HFFc6 (cell line): ENCODE data around the gene FHIT. TPM values are rescaled to one million over a fixed set of nuclear protein-coding genes. Genes with fewer than 3 reads are reported as not detected.

Experiments
- DNase-seq: peaks from one replicate; pipeline ENCODE4 v3.0.0-alpha.2; 2018
- H3K27ac Mint-ChIP-seq: 2 replicates; pipeline ENCODE4 v1.8.0; 2020; ENCODE audit warnings: mild to moderate bottlenecking, mixed read lengths
- H3K27me3 Mint-ChIP-seq: 2 replicates; pipeline ENCODE4 v1.8.0; 2021; ENCODE audit warnings: mild to moderate bottlenecking, moderate library complexity, mixed read lengths; ENCODE audit not compliant: insufficient read depth
- H3K36me3 Mint-ChIP-seq: 2 replicates; pipeline ENCODE4 v1.8.0; 2021; ENCODE audit warnings: low read depth, mixed read lengths
- H3K4me1 Mint-ChIP-seq: 2 replicates; pipeline ENCODE4 v1.8.0; 2020; ENCODE audit warnings: low read depth, mixed read lengths
- H3K4me3 Mint-ChIP-seq: 2 replicates; pipeline ENCODE4 v1.8.0; 2020; ENCODE audit warnings: mild to moderate bottlenecking, moderate library complexity, mixed read lengths
- H3K9me3 Mint-ChIP-seq: 2 replicates; pipeline ENCODE4 v1.8.0; 2020; ENCODE audit warnings: mild to moderate bottlenecking, mixed read lengths
- CTCF ChIP-seq: fragments of 200-600 bp; sonication (generic); IDR thresholded peaks from 2 replicates; pipeline ENCODE4 v1.5.0; 2021; ENCODE audit warnings: antibody characterized with exemption, mild to moderate bottlenecking
- total RNA-seq, 6 experiments: library from RNA; stranded (reverse); fragmentation: NEBNext Ultra II Directional; extraction: Animal tissue kit (Norgen Biotek cat#: 25700); gene quantifications; 2 replicates in 1 of 6; 3 replicates in 5 of 6; pipeline ENCODE4 v1.2.3, GENCODE V29; 2021

Gene FHIT
- total RNA-seq, 6 experiments from 2014 or later, result 0.33 to 0.38 TPM; not detected in 4

GRCh38 chr3:61094608-61095007 is 156.6 kb downstream of the FHIT start:
- no peaks in the 10 kb centered on the region for H3K36me3 Mint-ChIP-seq
- H3K4me1 Mint-ChIP-seq, result no peaks in the 10 kb centered on the region
- no peak overlapping the region for H3K4me3 Mint-ChIP-seq
- peaks cover 33% of the 10 kb centered on the region for H3K9me3 Mint-ChIP-seq
- H3K27ac Mint-ChIP-seq, result no peak overlapping the region
- DNase-seq, result no peak
- no peaks in the 10 kb centered on the region for H3K27me3 Mint-ChIP-seq
- TF ChIP-seq CTCF, result no peak

- H3K4me1 Mint-ChIP-seq, result no peaks in the 10 kb centered on the region
- no peak overlapping the region for H3K27ac Mint-ChIP-seq
- H3K36me3 Mint-ChIP-seq, result no peaks in the 10 kb centered on the region
- no peaks in the 10 kb centered on the region for H3K27me3 Mint-ChIP-seq
- DNase-seq, result no peak
- no peak overlapping the region for H3K4me3 Mint-ChIP-seq
- H3K9me3 Mint-ChIP-seq, result peaks cover 25% of the 10 kb centered on the region
- no peak for TF ChIP-seq CTCF
These were observed 157.9 kb downstream of the FHIT start for GRCh38 chr3:61093364-61093763.

DNA sequence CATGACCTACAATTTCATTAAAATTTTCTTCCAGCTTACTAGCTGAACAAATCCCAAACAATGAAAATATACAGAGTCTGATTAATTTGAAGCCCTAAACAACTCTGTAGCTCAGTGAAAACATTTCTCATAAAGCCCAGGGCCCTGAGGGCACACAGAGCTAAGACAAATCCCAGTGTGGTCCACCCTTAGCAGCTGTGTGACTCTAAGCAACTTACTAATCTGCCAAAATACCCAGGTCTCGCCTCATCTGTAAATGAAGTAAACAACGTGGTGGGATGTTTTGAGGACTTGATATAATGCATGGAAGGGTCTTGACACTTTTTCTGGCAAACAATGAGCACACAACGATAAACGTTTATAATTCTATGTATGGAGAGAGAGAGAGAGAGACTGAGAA is 158.4 kb downstream of the FHIT start:
- Mint-ChIP-seq H3K9me3 (peaks cover 28% of the 10 kb centered on the region), H3K27me3 (no peaks in the 10 kb centered on the region), H3K36me3 (no peaks in the 10 kb centered on the region), H3K27ac (no peak overlapping the region), H3K4me3 (no peak overlapping the region), H3K4me1 (no peaks in the 10 kb centered on the region)
- DNase-seq, result no peak
- TF ChIP-seq CTCF, result no peak

GRCh38 chr3:61090389-61091169 is 160.7 kb downstream of the FHIT start:
- H3K4me1 Mint-ChIP-seq, result no peaks in the 10 kb centered on the region
- H3K4me3 Mint-ChIP-seq, result no peak overlapping the region
- peaks cover 22% of the 10 kb centered on the region for H3K9me3 Mint-ChIP-seq
- DNase-seq, result no peak
- H3K27me3 Mint-ChIP-seq, result no peaks in the 10 kb centered on the region
- H3K36me3 Mint-ChIP-seq, result no peaks in the 10 kb centered on the region
- no peak overlapping the region for H3K27ac Mint-ChIP-seq
- no peak for TF ChIP-seq CTCF

DNA sequence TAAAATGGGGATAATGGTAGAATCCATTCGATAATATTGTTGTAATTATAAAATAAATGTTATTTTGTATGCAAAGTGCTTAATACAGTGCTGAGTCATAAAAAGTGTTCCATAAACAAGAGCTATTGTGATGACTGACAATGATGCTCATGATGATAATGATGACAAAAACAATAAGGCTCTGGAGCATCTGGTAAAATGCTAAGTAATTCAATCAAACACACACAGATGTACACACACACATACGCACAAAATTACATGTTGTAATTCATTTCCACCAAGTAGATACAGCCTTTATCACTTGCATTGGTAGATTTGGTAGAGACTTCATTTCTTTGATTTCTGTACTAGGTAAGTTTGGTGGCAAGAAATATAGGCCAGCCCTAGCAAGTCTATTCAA is 163.8 kb downstream of the FHIT start:
- TF ChIP-seq CTCF, result no peak
- H3K36me3 Mint-ChIP-seq, result no peaks in the 10 kb centered on the region
- H3K9me3 Mint-ChIP-seq, result peaks cover 30% of the 10 kb centered on the region
- H3K27ac Mint-ChIP-seq, result no peak overlapping the region
- no peaks in the 10 kb centered on the region for H3K27me3 Mint-ChIP-seq
- H3K4me3 Mint-ChIP-seq, result no peak overlapping the region
- DNase-seq, result no peak
- no peaks in the 10 kb centered on the region for H3K4me1 Mint-ChIP-seq
